Adipocyte (in vitro differentiated cells): ENCODE results near the gene GEMIN4.
"Not testable (repeated sequence)": the region's sequence is repeated elsewhere in the genome, so short reads cannot be mapped to it uniquely, and the experiment has no call there.

ENCODE experiments used
- DNase-seq: peaks from one replicate; pipeline ENCODE4 v3.0.0-alpha.2; 2015; ENCODE audit warnings: low read depth
- H3K27me3 ChIP-seq: replicated peaks from 2 replicates; pipeline ENCODE4 v1.7.0; 2013; ENCODE audit warnings: mild to moderate bottlenecking, low read length, moderate library complexity; ENCODE audit not compliant: control insufficient read depth, insufficient read depth
- H3K36me3 ChIP-seq: 2 replicates; pipeline ENCODE4 v1.7.0; 2013; ENCODE audit warnings: low read length, mild to moderate bottlenecking, moderate library complexity; ENCODE audit not compliant: control insufficient read depth, insufficient read depth, severe bottlenecking
- H3K4me1 ChIP-seq: 2 replicates; pipeline ENCODE4 v1.7.0; 2013; ENCODE audit warnings: mild to moderate bottlenecking, low read length, moderate library complexity; ENCODE audit not compliant: control insufficient read depth, insufficient read depth
- H3K4me3 ChIP-seq: 2 replicates; pipeline ENCODE4 v1.7.0; 2013; ENCODE audit warnings: mild to moderate bottlenecking, low read length, moderate library complexity
- H3K9ac ChIP-seq: 2 replicates; pipeline ENCODE4 v1.7.0; 2013; ENCODE audit warnings: mild to moderate bottlenecking, low read length, moderate library complexity
- H3K9me3 ChIP-seq: 2 replicates; pipeline ENCODE4 v1.7.0; 2013; ENCODE audit warnings: mild to moderate bottlenecking, low read length, moderate library complexity; ENCODE audit not compliant: control insufficient read depth

Gene GEMIN4

GRCh38 chr17:718075-718474 lies 34.0 kb downstream of the GEMIN4 start:
- H3K27me3 ChIP-seq, result no peaks in the 10 kb centered on the region
- no peak for DNase-seq
- no peaks in the 10 kb centered on the region for H3K36me3 ChIP-seq
- H3K4me3 ChIP-seq, result no peak overlapping the region
- no peak overlapping the region for H3K9ac ChIP-seq
- no peaks in the 10 kb centered on the region for H3K9me3 ChIP-seq
- peaks cover 13% of the 10 kb centered on the region for H3K4me1 ChIP-seq

- no peak overlapping the region for H3K4me3 ChIP-seq
- H3K27me3 ChIP-seq, result no peaks in the 10 kb centered on the region
- H3K9ac ChIP-seq, result no peak overlapping the region
- peaks cover 39% of the 10 kb centered on the region for H3K36me3 ChIP-seq
- peaks cover 9% of the 10 kb centered on the region for H3K4me1 ChIP-seq
- H3K9me3 ChIP-seq, result no peaks in the 10 kb centered on the region
- DNase-seq, result no peak
Measured at GRCh38 chr17:708132-708531, 43.9 kb downstream of the GEMIN4 start.

GRCh38 chr17:705863-706262 lies 46.2 kb downstream of the GEMIN4 start:
- no peak for DNase-seq
- H3K9ac ChIP-seq, result no peak overlapping the region
- no peak overlapping the region for H3K4me3 ChIP-seq
- H3K4me1 ChIP-seq, result peaks cover 3% of the 10 kb centered on the region
- no peaks in the 10 kb centered on the region for H3K27me3 ChIP-seq
- H3K9me3 ChIP-seq, result no peaks in the 10 kb centered on the region
- H3K36me3 ChIP-seq, result peaks cover 46% of the 10 kb centered on the region

- H3K4me1 ChIP-seq, result peaks cover 3% of the 10 kb centered on the region
- H3K4me3 ChIP-seq, result no peak overlapping the region
- no peaks in the 10 kb centered on the region for H3K9me3 ChIP-seq
- peaks cover 42% of the 10 kb centered on the region for H3K36me3 ChIP-seq
- no peak overlapping the region for H3K9ac ChIP-seq
- H3K27me3 ChIP-seq, result no peaks in the 10 kb centered on the region
- DNase-seq, result no peak
Measured at GRCh38 chr17:705011-705410, 47.1 kb downstream of the GEMIN4 start.

GRCh38 chr17:704111-704864 lies 47.8 kb downstream of the GEMIN4 start:
- Histone ChIP-seq H3K4me1 (peaks cover 6% of the 10 kb centered on the region), H3K4me3 (no peak overlapping the region), H3K36me3 (peaks cover 35% of the 10 kb centered on the region), H3K9me3 (no peaks in the 10 kb centered on the region), H3K27me3 (no peaks in the 10 kb centered on the region), H3K9ac (no peak overlapping the region)
- DNase-seq, result no peak

- Histone ChIP-seq H3K9ac (no peak overlapping the region), H3K9me3 (no peaks in the 10 kb centered on the region), H3K4me1 (peaks cover 8% of the 10 kb centered on the region), H3K4me3 (no peak overlapping the region), H3K36me3 (peaks cover 24% of the 10 kb centered on the region), H3K27me3 (no peaks in the 10 kb centered on the region)
- DNase-seq, result peak; percentile 37
Measured at GRCh38 chr17:703081-703875, 48.8 kb downstream of the GEMIN4 start.

- H3K9me3 ChIP-seq, result no peaks in the 10 kb centered on the region
- H3K4me1 ChIP-seq, result peaks cover 17% of the 10 kb centered on the region
- no peak overlapping the region for H3K4me3 ChIP-seq
- DNase-seq, result peak; percentile 68
- no peaks in the 10 kb centered on the region for H3K27me3 ChIP-seq
- no peak overlapping the region for H3K9ac ChIP-seq
- peaks cover 32% of the 10 kb centered on the region for H3K36me3 ChIP-seq
Measured at GRCh38 chr17:700504-701094, 51.5 kb downstream of the GEMIN4 start.

GRCh38 chr17:699345-699744 lies 52.7 kb downstream of the GEMIN4 start:
- no peak for DNase-seq
- Histone ChIP-seq H3K36me3 (peaks cover 41% of the 10 kb centered on the region), H3K4me3 (no peak overlapping the region), H3K9ac (no peak overlapping the region), H3K4me1 (peaks cover 23% of the 10 kb centered on the region), H3K27me3 (no peaks in the 10 kb centered on the region), H3K9me3 (no peaks in the 10 kb centered on the region)

- H3K9me3 ChIP-seq, H3K27me3 ChIP-seq, H3K9ac ChIP-seq, H3K4me3 ChIP-seq, DNase-seq: not testable (repeated sequence)
- Histone ChIP-seq H3K4me1 (peaks cover 32% of the 10 kb centered on the region), H3K36me3 (peaks cover 41% of the 10 kb centered on the region)
Measured at GRCh38 chr17:698096-698495, 54.0 kb downstream of the GEMIN4 start.

- Histone ChIP-seq H3K9me3 (no peaks in the 10 kb centered on the region), H3K4me3 (no peak overlapping the region), H3K27me3 (no peaks in the 10 kb centered on the region), H3K9ac (no peak overlapping the region), H3K36me3 (peaks cover 41% of the 10 kb centered on the region), H3K4me1 (peaks cover 33% of the 10 kb centered on the region)
- DNase-seq, result no peak
Measured at GRCh38 chr17:697682-698081, 54.4 kb downstream of the GEMIN4 start.

GRCh38 chr17:696369-696768 lies 55.7 kb downstream of the GEMIN4 start:
- Histone ChIP-seq H3K9ac (no peak overlapping the region), H3K4me1 (peaks cover 44% of the 10 kb centered on the region), H3K9me3 (no peaks in the 10 kb centered on the region), H3K36me3 (peaks cover 34% of the 10 kb centered on the region), H3K4me3 (no peak overlapping the region), H3K27me3 (no peaks in the 10 kb centered on the region)
- no peak for DNase-seq
